Hepatocyte (in vitro differentiated cells): ENCODE measurements around the gene RHOH.

Experiments used
- CTCF ChIP-seq: fragments of 200-600 bp; sonication (generic); IDR thresholded peaks from 2 replicates; pipeline ENCODE4 v1.5.1; 2016; ENCODE audit warnings: antibody characterized with exemption, mild to moderate bottlenecking; ENCODE audit not compliant: poor library complexity
- EZH2 ChIP-seq: fragments of 200-600 bp; sonication (generic); IDR thresholded peaks from 2 replicates; pipeline ENCODE4 v1.6.1; 2016; ENCODE audit warnings: antibody characterized with exemption, mild to moderate bottlenecking, borderline replicate concordance
- EZH2phosphoT487 ChIP-seq: fragments of 200-600 bp; sonication (generic); IDR thresholded peaks from one replicate; pipeline ENCODE4 v1.6.1; 2018; ENCODE audit warnings: antibody characterized with exemption, mild to moderate bottlenecking, low read depth, moderate library complexity; ENCODE audit not compliant: unreplicated experiment, severe bottlenecking

- TF ChIP-seq CTCF (no peak), EZH2 (no peak), EZH2phosphoT487 (no peak)
These were observed 24.9 kb downstream of the RHOH start for GRCh38 chr4:40221744-40222143.
